HCT116 (cell line): ENCODE measurements around the gene VSNL1.

ENCODE experiments used
- EZH2 ChIP-seq: fragments of 200-600 bp; sonication (generic); IDR thresholded peaks from 2 replicates; pipeline ENCODE4 v1.6.1; 2017; ENCODE audit warnings: antibody characterized with exemption, mixed run types
- JUND ChIP-seq: IDR thresholded peaks from 2 replicates; pipeline ENCODE4 v1.6.1; 2012
- POLR2A ChIP-seq: IDR thresholded peaks from 2 replicates; pipeline ENCODE4 v1.7.0; 2011; ENCODE audit warnings: borderline replicate concordance; ENCODE audit not compliant: insufficient read depth, insufficient read length; ENCODE audit errors: extremely low read depth
- TF ChIP-seq, protein P1 (sequence below), 3 experiments: fragments of 200-600 bp in 1 of 3; sonication (generic) in 1 of 3; IDR thresholded peaks in 2 of 3; conservative IDR thresholded peaks in 1 of 3; 2 replicates each; pipeline ENCODE4 v1.5.1; 2012 to 2017; ENCODE audit warnings: low read depth in 2 of 3, low read length in 2 of 3, antibody characterized with exemption in 1 of 3, borderline replicate concordance in 1 of 3, control low read depth in 1 of 3, mild to moderate bottlenecking in 1 of 3, mixed read lengths in 1 of 3, mixed run types in 1 of 3, moderate library complexity in 1 of 3; ENCODE audit not compliant: insufficient read depth in 1 of 3
- TF ChIP-seq, protein P2 (sequence below): IDR thresholded peaks from 2 replicates; pipeline ENCODE4 v1.6.1; 2012; ENCODE audit warnings: low read depth

DNA sequence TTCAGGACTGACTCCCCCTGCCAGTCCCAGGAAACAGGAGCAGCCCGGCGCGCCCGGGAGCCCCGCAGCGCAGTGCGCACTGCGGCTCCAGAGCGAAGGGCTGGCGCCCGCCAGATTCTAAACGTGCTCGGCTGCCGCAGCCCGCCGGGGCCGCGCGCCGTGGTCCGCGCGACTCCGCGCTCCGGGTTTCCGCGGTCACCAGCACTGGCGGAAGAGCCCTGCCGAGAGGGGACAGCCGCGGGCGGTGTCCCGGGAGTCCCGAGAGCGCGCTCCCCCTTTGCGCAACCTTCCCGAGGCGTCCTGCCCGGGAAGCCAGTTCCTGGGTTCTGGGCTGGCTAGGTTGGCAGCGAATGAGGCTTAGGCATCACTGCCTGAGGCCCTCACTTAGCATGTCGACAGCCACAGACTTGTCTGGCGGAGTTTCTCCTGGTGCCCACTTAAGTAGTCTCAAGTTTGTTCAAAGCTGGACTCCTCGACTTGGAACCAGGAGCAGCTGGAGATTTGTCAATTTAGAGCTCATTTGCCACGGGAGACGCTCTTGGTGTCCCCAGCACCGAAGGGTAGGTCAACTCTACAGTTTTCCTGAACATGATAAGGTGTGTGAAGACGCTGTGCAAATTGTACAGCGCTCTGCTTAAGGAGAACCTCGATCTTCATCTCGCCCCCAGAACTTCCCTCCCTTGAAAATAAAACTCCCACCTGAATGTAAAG, 1.5 kb upstream of the VSNL1 start:
- TF ChIP-seq EZH2 (no peak), JUND (peak; percentile 57; the same call in 1 of the 2 replicates), POLR2A (no peak)
- TF ChIP-seq, protein P1, sequence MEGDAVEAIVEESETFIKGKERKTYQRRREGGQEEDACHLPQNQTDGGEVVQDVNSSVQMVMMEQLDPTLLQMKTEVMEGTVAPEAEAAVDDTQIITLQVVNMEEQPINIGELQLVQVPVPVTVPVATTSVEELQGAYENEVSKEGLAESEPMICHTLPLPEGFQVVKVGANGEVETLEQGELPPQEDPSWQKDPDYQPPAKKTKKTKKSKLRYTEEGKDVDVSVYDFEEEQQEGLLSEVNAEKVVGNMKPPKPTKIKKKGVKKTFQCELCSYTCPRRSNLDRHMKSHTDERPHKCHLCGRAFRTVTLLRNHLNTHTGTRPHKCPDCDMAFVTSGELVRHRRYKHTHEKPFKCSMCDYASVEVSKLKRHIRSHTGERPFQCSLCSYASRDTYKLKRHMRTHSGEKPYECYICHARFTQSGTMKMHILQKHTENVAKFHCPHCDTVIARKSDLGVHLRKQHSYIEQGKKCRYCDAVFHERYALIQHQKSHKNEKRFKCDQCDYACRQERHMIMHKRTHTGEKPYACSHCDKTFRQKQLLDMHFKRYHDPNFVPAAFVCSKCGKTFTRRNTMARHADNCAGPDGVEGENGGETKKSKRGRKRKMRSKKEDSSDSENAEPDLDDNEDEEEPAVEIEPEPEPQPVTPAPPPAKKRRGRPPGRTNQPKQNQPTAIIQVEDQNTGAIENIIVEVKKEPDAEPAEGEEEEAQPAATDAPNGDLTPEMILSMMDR (IDR thresholded peaks at IDR 0.05 in 2 of 3, conservative IDR thresholded peaks at IDR 0.05 in 1 of 3; ENCODE audit: borderline replicate concordance in 1 of 3, insufficient read depth in 1 of 3, low read depth in 2 of 3, low read length in 2 of 3) = no peak
- TF ChIP-seq, protein P2, sequence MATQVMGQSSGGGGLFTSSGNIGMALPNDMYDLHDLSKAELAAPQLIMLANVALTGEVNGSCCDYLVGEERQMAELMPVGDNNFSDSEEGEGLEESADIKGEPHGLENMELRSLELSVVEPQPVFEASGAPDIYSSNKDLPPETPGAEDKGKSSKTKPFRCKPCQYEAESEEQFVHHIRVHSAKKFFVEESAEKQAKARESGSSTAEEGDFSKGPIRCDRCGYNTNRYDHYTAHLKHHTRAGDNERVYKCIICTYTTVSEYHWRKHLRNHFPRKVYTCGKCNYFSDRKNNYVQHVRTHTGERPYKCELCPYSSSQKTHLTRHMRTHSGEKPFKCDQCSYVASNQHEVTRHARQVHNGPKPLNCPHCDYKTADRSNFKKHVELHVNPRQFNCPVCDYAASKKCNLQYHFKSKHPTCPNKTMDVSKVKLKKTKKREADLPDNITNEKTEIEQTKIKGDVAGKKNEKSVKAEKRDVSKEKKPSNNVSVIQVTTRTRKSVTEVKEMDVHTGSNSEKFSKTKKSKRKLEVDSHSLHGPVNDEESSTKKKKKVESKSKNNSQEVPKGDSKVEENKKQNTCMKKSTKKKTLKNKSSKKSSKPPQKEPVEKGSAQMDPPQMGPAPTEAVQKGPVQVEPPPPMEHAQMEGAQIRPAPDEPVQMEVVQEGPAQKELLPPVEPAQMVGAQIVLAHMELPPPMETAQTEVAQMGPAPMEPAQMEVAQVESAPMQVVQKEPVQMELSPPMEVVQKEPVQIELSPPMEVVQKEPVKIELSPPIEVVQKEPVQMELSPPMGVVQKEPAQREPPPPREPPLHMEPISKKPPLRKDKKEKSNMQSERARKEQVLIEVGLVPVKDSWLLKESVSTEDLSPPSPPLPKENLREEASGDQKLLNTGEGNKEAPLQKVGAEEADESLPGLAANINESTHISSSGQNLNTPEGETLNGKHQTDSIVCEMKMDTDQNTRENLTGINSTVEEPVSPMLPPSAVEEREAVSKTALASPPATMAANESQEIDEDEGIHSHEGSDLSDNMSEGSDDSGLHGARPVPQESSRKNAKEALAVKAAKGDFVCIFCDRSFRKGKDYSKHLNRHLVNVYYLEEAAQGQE = no peak
